ENCODE measurements around the gene VWA7.

The VWA7 gene

GRCh38 chr6:31758281-31758680, 18.8 kb downstream of the VWA7 start:
- no peak for DNase-seq (ENCODE audit: low read depth in 2 of 2)

- DNase-seq (ENCODE audit: low read depth in 2 of 2): no peak
Measured at GRCh38 chr6:31752739-31753319, 24.3 kb downstream of the VWA7 start.

- no peak for DNase-seq (ENCODE audit: low read depth in 2 of 2)
Measured at GRCh38 chr6:31750411-31751022, 26.6 kb downstream of the VWA7 start.

- DNase-seq (ENCODE audit: low read depth in 2 of 2): no peak
Measured at GRCh38 chr6:31749301-31750036, 27.7 kb downstream of the VWA7 start.

GRCh38 chr6:31744422-31744821, 32.7 kb downstream of the VWA7 start:
- no peak for DNase-seq (ENCODE audit: low read depth in 2 of 2)

GRCh38 chr6:31742894-31743293, 34.2 kb downstream of the VWA7 start:
- no peak for DNase-seq (ENCODE audit: low read depth in 2 of 2)

GRCh38 chr6:31741815-31742214, 35.3 kb downstream of the VWA7 start:
- DNase-seq (ENCODE audit: low read depth in 2 of 2): no peak

- DNase-seq (ENCODE audit: low read depth in 2 of 2): no peak
Measured at GRCh38 chr6:31740397-31741223, 36.5 kb downstream of the VWA7 start.

- peak; percentile 89 to 90 for DNase-seq (ENCODE audit: low read depth in 2 of 2)
Measured at GRCh38 chr6:31739639-31740396, 37.3 kb downstream of the VWA7 start, which contains the start of gene MSH5. TSS of gene MSH5 (plus strand) at chr6:31740005. CDS start at chr6:31740467, 462 bp downstream.

GRCh38 chr6:31737991-31738979, 38.8 kb downstream of the VWA7 start:
- peak; percentile 39 to 45 for DNase-seq (ENCODE audit: low read depth in 2 of 2)

- no peak for DNase-seq (ENCODE audit: low read depth in 2 of 2)
Measured at GRCh38 chr6:31737315-31737990, 39.7 kb downstream of the VWA7 start.

- DNase-seq (ENCODE audit: low read depth in 2 of 2): no peak
Measured at GRCh38 chr6:31736768-31737314, 40.3 kb downstream of the VWA7 start.

GRCh38 chr6:31736021-31736767, 40.9 kb downstream of the VWA7 start, which contains the start of gene CLIC1:
TSS of gene CLIC1 (minus strand) at chr6:31736530. CDS start at chr6:31736300, 230 bp downstream.
- peak; percentile 28 to 61 for DNase-seq (ENCODE audit: low read depth in 2 of 2)

GRCh38 chr6:31734821-31735406, 42.2 kb downstream of the VWA7 start:
- DNase-seq (ENCODE audit: low read depth in 2 of 2): peak in 1 of 2 donors; percentile 37

GRCh38 chr6:31734247-31734820, 42.8 kb downstream of the VWA7 start:
- no peak for DNase-seq (ENCODE audit: low read depth in 2 of 2)

- DNase-seq (ENCODE audit: low read depth in 2 of 2): no peak
Measured at GRCh38 chr6:31733734-31734133, 43.4 kb downstream of the VWA7 start.

GRCh38 chr6:31732029-31732428, 45.1 kb downstream of the VWA7 start:
- no peak for DNase-seq (ENCODE audit: low read depth in 2 of 2)
